ENCODE data around the gene PTPRG.

PTPRG gene

GRCh38 chr3:61960976-61961375, 399.6 kb downstream of the PTPRG start:
- no peak for DNase-seq (ENCODE audit: low read depth in 2 of 2)

GRCh38 chr3:61961900-61962299, 400.5 kb downstream of the PTPRG start:
- no peak for DNase-seq (ENCODE audit: low read depth in 2 of 2)

- no peak for DNase-seq (ENCODE audit: low read depth in 2 of 2)
Observed at GRCh38 chr3:61964566-61964965, 403.2 kb downstream of the PTPRG start.

GRCh38 chr3:61965770-61966131, 404.4 kb downstream of the PTPRG start:
- DNase-seq (ENCODE audit: low read depth in 2 of 2) = no peak

GRCh38 chr3:61966200-61966599, 404.8 kb downstream of the PTPRG start:
- no peak for DNase-seq (ENCODE audit: low read depth in 2 of 2)

- DNase-seq (ENCODE audit: low read depth in 2 of 2) = no peak
Observed at GRCh38 chr3:61967019-61967418, 405.6 kb downstream of the PTPRG start.

- no peak for DNase-seq (ENCODE audit: low read depth in 2 of 2)
Observed at GRCh38 chr3:61967937-61968336, 406.6 kb downstream of the PTPRG start.

- no peak for DNase-seq (ENCODE audit: low read depth in 2 of 2)
Observed at GRCh38 chr3:61974662-61975061, 413.3 kb downstream of the PTPRG start.

- no peak for DNase-seq (ENCODE audit: low read depth in 2 of 2)
Observed at GRCh38 chr3:61975199-61975598, 413.8 kb downstream of the PTPRG start.

GRCh38 chr3:61975936-61976335, 414.6 kb downstream of the PTPRG start:
- no peak for DNase-seq (ENCODE audit: low read depth in 2 of 2)

GRCh38 chr3:61978460-61979419, 417.4 kb downstream of the PTPRG start:
- no peak for DNase-seq (ENCODE audit: low read depth in 2 of 2)

- DNase-seq (ENCODE audit: low read depth in 2 of 2) = no peak
Observed at GRCh38 chr3:61979638-61980037, 418.3 kb downstream of the PTPRG start.

- DNase-seq (ENCODE audit: low read depth in 2 of 2) = no peak
Observed at GRCh38 chr3:61980041-61980440, 418.7 kb downstream of the PTPRG start.

GRCh38 chr3:61981060-61981459, 419.7 kb downstream of the PTPRG start:
- DNase-seq (ENCODE audit: low read depth in 2 of 2) = no peak

- no peak for DNase-seq (ENCODE audit: low read depth in 2 of 2)
Observed at GRCh38 chr3:61983479-61983878, 422.1 kb downstream of the PTPRG start.

GRCh38 chr3:61985020-61985419, 423.6 kb downstream of the PTPRG start:
- no peak for DNase-seq (ENCODE audit: low read depth in 2 of 2)

GRCh38 chr3:61986473-61986872, 425.1 kb downstream of the PTPRG start:
- no peak for DNase-seq (ENCODE audit: low read depth in 2 of 2)

- no peak for DNase-seq (ENCODE audit: low read depth in 2 of 2)
Observed at GRCh38 chr3:61989681-61990080, 428.3 kb downstream of the PTPRG start.

GRCh38 chr3:61990327-61991027, 429.1 kb downstream of the PTPRG start:
- no peak for DNase-seq (ENCODE audit: low read depth in 2 of 2)

GRCh38 chr3:61991706-61992105, 430.3 kb downstream of the PTPRG start:
- no peak for DNase-seq (ENCODE audit: low read depth in 2 of 2)

GRCh38 chr3:61996366-61996765, 435.0 kb downstream of the PTPRG start:
- DNase-seq (ENCODE audit: low read depth in 2 of 2) = no peak

- DNase-seq (ENCODE audit: low read depth in 2 of 2) = no peak
Observed at GRCh38 chr3:61997101-61997500, 435.7 kb downstream of the PTPRG start.

GRCh38 chr3:62003835-62004234, 442.5 kb downstream of the PTPRG start:
- DNase-seq (ENCODE audit: low read depth in 2 of 2) = no peak

Data from stimulated activated CD8-positive, alpha-beta memory T cell treated with anti-CD3 and anti-CD28 coated beads, Interleukin-15, amount 100 ng/mL, for 48 hours (primary cell).